ENCODE results near the gene SIGLEC15. TPM values are rescaled to one million over a fixed set of nuclear protein-coding genes. Genes with fewer than 3 reads are reported as not detected.
A peak's percentile ranks its signal among the peaks of the same experiment; 100 is the strongest.
"Not testable (repeated sequence)": the region's sequence is repeated elsewhere in the genome, so short reads cannot be mapped to it uniquely, and the experiment has no call there.

The SIGLEC15 gene, protein sequence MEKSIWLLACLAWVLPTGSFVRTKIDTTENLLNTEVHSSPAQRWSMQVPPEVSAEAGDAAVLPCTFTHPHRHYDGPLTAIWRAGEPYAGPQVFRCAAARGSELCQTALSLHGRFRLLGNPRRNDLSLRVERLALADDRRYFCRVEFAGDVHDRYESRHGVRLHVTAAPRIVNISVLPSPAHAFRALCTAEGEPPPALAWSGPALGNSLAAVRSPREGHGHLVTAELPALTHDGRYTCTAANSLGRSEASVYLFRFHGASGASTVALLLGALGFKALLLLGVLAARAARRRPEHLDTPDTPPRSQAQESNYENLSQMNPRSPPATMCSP
- total RNA-seq: under 0.01 TPM in 1 of 2 replicates, not detected in the other

DNA sequence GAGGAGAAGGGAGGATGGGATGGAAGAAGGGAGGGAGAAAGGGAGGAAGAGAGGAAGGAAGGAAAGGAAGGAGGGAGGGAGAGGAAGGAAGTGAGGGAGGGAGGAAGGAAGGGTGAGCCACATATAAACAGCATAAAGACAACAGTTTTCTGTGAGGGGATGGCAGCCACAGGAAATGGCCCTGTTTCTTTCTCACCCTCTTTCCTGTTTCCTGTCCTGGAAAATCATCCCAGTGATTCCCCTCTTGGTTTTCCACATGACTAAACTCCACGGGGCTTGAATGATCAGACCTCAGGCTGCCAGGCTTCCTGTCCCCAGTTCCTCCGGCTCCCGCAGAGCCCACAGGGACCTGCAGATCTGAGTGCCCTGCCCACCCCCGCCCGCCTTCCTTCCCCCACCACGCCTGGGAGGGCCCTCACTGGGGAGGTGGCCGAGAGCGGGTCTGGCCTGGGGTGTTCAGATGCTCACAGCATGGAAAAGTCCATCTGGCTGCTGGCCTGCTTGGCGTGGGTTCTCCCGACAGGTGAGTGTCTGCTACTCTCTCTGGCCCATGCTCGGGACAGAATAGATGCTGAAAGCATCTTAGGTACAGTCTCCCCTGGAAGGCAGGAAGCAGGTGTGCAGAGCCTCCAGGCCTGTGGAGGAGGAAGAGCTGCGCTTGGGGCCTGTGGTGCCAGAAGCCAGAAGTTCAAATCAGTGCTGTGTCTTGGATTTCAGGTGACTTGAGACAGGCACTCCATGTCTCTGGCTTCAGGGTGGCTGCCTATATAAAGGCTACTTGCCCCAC, at the start of gene SIGLEC15:
TSS of gene SIGLEC15 (plus strand) at position 418 of the 787 bp plus-strand sequence. CDS start at position 472, 54 bp downstream.
- DNase-seq (ENCODE audit: low read depth in 2 of 2): peak; percentile 32 to 56

DNA sequence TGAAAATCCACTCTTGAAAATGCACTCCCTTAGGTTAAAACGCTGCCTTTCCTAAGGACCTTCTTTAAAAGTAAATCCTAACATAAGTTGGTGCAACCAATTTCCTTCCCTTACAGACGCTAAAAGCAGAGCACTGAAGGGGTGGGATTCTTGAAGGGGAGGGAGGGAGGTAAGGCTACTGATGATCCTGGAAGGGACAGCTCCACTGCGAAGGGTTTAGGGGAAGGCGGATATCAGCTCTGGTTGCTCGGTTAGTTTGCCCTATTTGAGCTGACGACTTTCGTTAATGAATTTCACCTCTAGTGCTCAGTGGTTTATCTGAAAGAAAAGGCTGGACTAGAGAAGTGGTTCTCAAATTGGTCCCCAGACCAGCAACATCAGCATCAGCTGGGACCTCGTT, 49.7 kb upstream of the SIGLEC15 start:
- peak in 1 of 2 donors; percentile 22 for DNase-seq (ENCODE audit: low read depth in 2 of 2)

GRCh38 chr18:45777393-45777792, 48.1 kb upstream of the SIGLEC15 start:
- no peak for DNase-seq (ENCODE audit: low read depth in 2 of 2)

GRCh38 chr18:45780568-45780967, 44.9 kb upstream of the SIGLEC15 start:
- no peak for DNase-seq (ENCODE audit: low read depth in 2 of 2)

- no peak for DNase-seq (ENCODE audit: low read depth in 2 of 2)
Measured at GRCh38 chr18:45782662-45783061, 42.8 kb upstream of the SIGLEC15 start.

DNA sequence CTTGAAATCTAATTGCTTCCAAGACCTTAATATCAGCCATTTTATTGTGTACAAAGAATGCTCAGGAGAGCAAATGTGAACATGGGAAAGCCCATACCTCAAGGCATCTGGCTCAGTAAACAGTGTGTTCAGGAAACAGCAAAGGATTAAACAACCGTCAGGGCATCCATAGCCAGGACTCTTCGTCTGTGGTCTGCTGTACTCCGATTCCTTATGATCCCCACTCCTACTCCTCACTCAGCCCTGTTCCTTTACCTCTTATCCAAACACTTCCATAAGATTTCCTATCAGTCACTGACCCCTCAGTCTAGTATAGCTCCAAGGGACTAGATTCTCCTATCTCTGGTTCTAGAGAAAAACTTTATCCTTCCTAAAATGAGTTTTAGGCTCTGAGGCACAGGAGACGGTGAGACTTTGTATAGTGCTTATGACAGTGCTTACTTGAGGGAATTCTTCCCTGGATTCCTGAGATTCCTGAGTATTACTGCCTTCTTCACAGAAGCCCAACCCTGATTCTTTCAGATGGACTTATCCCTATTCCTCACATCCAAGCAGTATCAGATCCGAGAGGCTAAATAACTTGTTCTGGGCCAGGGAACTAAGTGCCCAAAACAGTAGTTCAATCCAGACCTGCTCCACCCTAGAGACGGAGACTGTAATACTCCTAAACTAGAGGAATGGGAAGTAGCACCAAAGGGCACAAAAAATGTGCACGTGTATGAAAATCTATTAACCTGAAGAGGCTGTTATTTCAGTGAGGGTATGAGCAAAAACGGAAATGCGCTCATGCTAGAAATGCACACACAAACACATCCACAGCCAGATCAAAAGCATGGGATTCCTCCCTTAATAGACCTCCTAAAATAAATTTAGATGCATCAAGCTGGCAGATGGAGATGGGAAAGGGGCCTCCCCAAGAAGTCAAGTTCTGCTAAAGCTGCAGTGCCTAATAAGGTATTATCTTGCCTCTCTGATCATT, 42.1 kb upstream of the SIGLEC15 start:
- no peak for DNase-seq (ENCODE audit: low read depth in 2 of 2)

- peak in 1 of 2 donors; percentile 72 for DNase-seq (ENCODE audit: low read depth in 2 of 2)
Measured at GRCh38 chr18:45785134-45785533, 40.3 kb upstream of the SIGLEC15 start.

DNA sequence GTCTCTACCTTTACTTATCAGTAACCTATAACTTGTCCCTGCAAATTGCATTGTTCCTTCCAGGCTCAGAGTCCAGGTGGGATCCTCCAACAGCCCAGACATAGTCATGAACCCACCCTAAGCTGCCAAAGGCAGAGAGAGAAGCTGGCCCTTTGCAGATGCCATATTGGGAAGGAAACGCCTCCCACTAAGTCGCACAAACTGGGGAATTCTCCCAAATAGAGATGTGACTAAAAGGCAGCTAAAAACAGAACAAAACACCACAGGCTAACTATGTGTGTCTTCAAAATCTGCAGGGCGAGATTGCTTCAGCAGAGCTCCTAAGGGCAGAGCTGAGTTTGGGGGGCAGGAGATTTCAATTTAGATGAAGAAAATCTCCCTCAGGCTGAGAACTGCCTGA, 38.5 kb upstream of the SIGLEC15 start:
- no peak for DNase-seq (ENCODE audit: low read depth in 2 of 2)

DNA sequence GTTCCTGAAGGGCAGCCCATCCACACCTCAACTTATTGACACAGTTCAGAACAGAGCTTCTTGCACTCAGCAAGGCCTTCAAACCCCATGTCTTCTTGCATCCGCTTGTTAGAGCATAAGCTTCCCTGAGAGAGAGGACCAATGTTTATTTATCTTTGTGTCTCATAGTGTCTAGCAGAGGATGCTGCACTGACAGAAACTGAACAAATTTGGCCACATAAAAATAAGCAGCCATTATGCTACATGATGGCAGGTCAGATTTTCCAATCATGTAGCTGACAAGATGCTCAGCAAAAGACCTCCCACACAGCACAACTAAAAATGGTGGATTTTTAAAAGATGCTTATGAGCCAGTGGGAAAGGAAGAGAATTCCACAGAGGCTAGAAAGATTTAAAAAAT, 38.1 kb upstream of the SIGLEC15 start:
- no peak for DNase-seq (ENCODE audit: low read depth in 2 of 2)

- DNase-seq (ENCODE audit: low read depth in 2 of 2): no peak
Measured at GRCh38 chr18:45788861-45789260, 36.6 kb upstream of the SIGLEC15 start.

DNA sequence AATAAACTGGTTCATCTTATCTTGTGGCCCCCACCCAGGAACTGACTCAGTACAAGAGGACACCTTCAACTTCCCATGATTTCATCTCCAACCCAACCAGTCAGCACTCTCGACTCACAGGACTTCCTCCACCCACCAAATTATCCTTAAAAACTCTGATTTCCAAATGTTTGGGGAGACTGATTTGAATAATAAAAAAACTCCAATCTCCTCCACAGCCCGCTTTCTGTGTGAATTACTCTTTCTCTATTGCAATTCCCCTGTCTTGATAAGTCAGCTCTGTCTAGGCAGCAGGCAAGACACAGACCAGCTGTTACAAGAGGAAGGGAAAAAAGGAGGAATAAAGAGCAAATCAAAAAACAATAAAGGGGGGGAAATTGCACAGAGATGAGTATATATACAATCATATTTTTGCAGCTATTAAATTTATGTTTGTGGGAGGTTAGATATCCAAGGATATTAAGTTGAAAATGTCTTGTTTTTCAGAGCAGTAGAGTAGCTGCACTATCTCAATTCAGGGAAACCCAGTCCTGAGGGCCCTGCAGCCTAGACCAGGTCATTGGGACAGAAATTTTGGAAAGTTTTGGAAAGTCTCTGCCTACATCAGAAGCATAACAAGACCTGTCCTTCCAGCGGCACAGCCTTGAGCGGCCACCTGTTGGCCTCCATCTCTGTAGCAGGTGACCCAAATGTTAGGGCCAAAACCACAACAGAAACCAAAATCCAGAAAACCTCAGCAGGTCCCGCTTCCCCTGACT, 32.8 kb upstream of the SIGLEC15 start:
- DNase-seq (ENCODE audit: low read depth in 2 of 2): no peak

- peak in 1 of 2 donors; percentile 41 for DNase-seq (ENCODE audit: low read depth in 2 of 2)
Measured at GRCh38 chr18:45793264-45793965, 32.1 kb upstream of the SIGLEC15 start.

DNA sequence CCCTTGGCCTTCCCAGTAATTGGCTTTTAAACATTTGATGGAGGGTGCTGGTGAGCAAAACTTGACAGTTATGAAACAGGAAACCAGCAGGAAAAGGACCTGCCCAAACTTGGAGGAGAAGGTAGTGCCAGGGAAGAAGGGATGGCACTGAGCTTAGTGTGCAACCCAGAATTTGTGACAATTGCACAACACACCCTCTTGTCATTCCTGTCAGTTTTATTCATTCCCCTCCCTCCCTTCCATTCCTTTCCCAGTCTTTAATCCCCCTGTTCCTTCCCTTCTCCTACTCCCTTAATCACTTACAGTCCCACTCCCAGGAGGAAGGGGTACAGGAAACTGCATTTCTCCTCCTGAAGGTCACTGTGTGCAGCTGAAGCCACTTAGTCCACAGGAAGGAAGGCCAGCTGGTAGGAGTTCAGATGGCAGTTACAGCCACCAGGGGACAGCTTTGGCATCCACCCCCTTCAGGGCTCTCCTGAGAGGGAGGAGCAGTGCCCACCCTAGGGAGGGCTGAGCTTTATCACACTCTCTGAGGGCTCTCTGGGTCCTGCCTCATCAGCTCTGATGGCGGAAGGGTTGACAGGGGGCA, 24.0 kb upstream of the SIGLEC15 start:
- DNase-seq (ENCODE audit: low read depth in 2 of 2): no peak

GRCh38 chr18:45802814-45803492, 22.5 kb upstream of the SIGLEC15 start:
- DNase-seq (ENCODE audit: low read depth in 2 of 2): peak; percentile 45 to 98

- no peak for DNase-seq (ENCODE audit: low read depth in 2 of 2)
Measured at GRCh38 chr18:45805551-45805950, 19.9 kb upstream of the SIGLEC15 start.

DNA sequence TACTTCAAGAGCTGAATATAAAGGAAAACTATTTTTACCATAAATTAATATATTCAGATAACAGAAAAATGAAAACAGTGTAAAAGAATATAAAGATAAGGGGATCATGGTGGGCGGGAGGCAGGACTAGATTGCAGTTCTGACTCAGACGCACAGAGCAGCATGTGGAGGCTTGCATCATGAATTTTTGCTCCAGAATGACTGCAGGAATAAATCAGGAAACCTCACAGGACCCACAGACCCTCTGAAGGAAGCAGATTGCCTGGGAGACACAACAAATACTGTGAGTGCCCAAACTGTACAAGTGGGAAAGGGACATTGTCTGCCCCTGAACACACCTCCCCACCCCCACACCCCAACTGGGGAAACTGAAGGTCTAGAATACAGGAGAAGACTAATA, 19.2 kb upstream of the SIGLEC15 start:
- peak in 1 of 2 donors; percentile 64 for DNase-seq (ENCODE audit: low read depth in 2 of 2)

DNA sequence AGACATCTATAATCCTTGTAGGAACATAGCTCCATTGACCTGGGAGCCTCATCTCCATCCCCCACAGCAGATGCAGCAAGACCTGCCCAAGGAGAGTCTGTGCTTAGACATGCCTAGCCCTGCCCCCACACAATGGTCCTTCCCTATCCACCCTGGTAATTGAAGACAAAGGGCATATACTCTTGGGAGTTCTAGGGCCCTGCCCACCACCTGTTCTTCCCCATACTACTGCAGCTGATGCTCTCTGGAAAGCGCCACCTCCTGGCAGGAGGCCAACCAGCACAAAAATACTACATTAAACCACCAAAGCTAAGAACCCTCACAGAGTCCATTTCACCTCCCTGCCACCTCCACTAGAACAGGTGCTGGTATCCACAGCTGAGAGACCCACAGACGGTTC, 18.3 kb upstream of the SIGLEC15 start:
- DNase-seq (ENCODE audit: low read depth in 2 of 2): not testable (repeated sequence)

- DNase-seq (ENCODE audit: low read depth in 2 of 2): not testable (repeated sequence)
Measured at GRCh38 chr18:45814733-45815132, 10.7 kb upstream of the SIGLEC15 start.

- no peak for DNase-seq (ENCODE audit: low read depth in 2 of 2)
Measured at GRCh38 chr18:45817543-45817942, 7.9 kb upstream of the SIGLEC15 start.

All from lung microvascular endothelial cell (primary cell).